ENCODE results near the gene KCNQ2. TPM values are rescaled to one million over a fixed set of nuclear protein-coding genes. Genes with fewer than 3 reads are reported as not detected.

The KCNQ2 gene
- total and polyA plus RNA-seq, 12 donors: 0.69 to 81.6 (median 10.3) TPM; not detected in 3

- WGBS, 4 donors: 75 to 89% (median 84%) methylated on average over 6 to 25 of the region's 25 CpGs
- Histone ChIP-seq H3K27ac (no peak overlapping the region), H3K4me3 (no peak overlapping the region), H3K9me3 (replicated peaks in 1 of 3) (no peaks in the 10 kb centered on the region), H3K36me3 (replicated peaks in 1 of 2) (no peaks in the 10 kb centered on the region), H3K27me3 (no peaks in the 10 kb centered on the region), H3K4me1 (replicated peaks in 1 of 2) (no peaks in the 10 kb centered on the region)
- no peak for TF ChIP-seq POLR2A (IDR thresholded peaks at IDR 0.05)
- TF ChIP-seq CTCF (IDR thresholded peaks at IDR 0.05): no peak
- no peak for DNase-seq
- intact Hi-C loops (cut with DNase I): no loop called here
These were observed 117.7 kb downstream of the KCNQ2 start for GRCh38 chr20:63354636-63355350.

GRCh38 chr20:63352811-63353221, 119.6 kb downstream of the KCNQ2 start:
- intact Hi-C loops (cut with DNase I): no loop called here
- Histone ChIP-seq H3K9me3 (replicated peaks in 1 of 3) (no peaks in the 10 kb centered on the region), H3K4me1 (replicated peaks in 1 of 2) (no peaks in the 10 kb centered on the region), H3K36me3 (replicated peaks in 1 of 2) (no peaks in the 10 kb centered on the region), H3K4me3 (no peak overlapping the region), H3K27ac (no peak overlapping the region), H3K27me3 (no peaks in the 10 kb centered on the region)
- WGBS, 4 donors: 46 to 100% (median 55%) methylated on average over 1 to 12 of the region's 12 CpGs
- DNase-seq: no peak
- no peak for TF ChIP-seq POLR2A (IDR thresholded peaks at IDR 0.05)

- Histone ChIP-seq H3K27ac (no peak overlapping the region), H3K4me1 (replicated peaks in 1 of 2) (no peaks in the 10 kb centered on the region), H3K9me3 (replicated peaks in 1 of 3) (no peaks in the 10 kb centered on the region), H3K27me3 (no peaks in the 10 kb centered on the region), H3K4me3 (no peak overlapping the region), H3K36me3 (replicated peaks in 1 of 2) (no peaks in the 10 kb centered on the region)
- peak in 2 of 7 donors; percentile 11 to 32 for DNase-seq
- TF ChIP-seq CTCF (IDR thresholded peaks at IDR 0.05) (no peak), POLR2A (IDR thresholded peaks at IDR 0.05) (no peak)
- intact Hi-C loops (cut with DNase I): no loop called here
- WGBS, 4 donors: 10 to 40% (median 27%) methylated on average over 2 to 28 of the region's 28 CpGs
These were observed 120.5 kb downstream of the KCNQ2 start for GRCh38 chr20:63351811-63352591.

- H3K9me3 ChIP-seq (replicated peaks in 1 of 3): no peaks in the 10 kb centered on the region
- DNase-seq: no peak
- TF ChIP-seq CTCF (IDR thresholded peaks at IDR 0.05): no peak
- no peak for TF ChIP-seq POLR2A (IDR thresholded peaks at IDR 0.05)
- no peaks in the 10 kb centered on the region for H3K4me1 ChIP-seq (replicated peaks in 1 of 2)
- WGBS, 4 donors: 70 to 88% (median 87%) methylated on average over 3 to 12 of the region's 12 CpGs
- no peaks in the 10 kb centered on the region for H3K36me3 ChIP-seq (replicated peaks in 1 of 2)
- intact Hi-C loops (cut with DNase I): no loop called here
- no peak overlapping the region for H3K27ac ChIP-seq
- no peaks in the 10 kb centered on the region for H3K27me3 ChIP-seq
- H3K4me3 ChIP-seq: no peak overlapping the region
These were observed 121.1 kb downstream of the KCNQ2 start for GRCh38 chr20:63351326-63351700.

All from adrenal gland (tissue), 12 donors.